H1 (cell line): ENCODE results near the gene CDHR5. TPM values are rescaled to one million over a fixed set of nuclear protein-coding genes. Genes with fewer than 3 reads are reported as not detected.

Experiments used
- CTCF ChIA-PET: fragments of 300-600 bp; sonication (Branson Sonifier 250); formaldehyde crosslinking; loops from one replicate; lab custom pipeline; 2021; ENCODE audit not compliant: partially characterized antibody; lab: Charles Lee
- POLR2A ChIA-PET: fragments of 300-600 bp; sonication (Branson Sonifier 250); formaldehyde crosslinking; loops from one replicate; lab custom pipeline; 2021; ENCODE audit warnings: inconsistent platforms; ENCODE audit not compliant: partially characterized antibody; lab: Charles Lee
- DNase-seq, 2 experiments: peaks; one replicate each; pipeline versions ENCODE4 v3.0.0 to v3.0.0-alpha.2; 2010 to 2022; ENCODE audit warnings: low spot score in 2 of 2, low read depth in 1 of 2, mixed read lengths in 1 of 2
- FAIRE-seq: peaks from 2 replicates; lab custom pipeline; 2011; peaks lifted over from hg19 to GRCh38; lab: Jason Lieb, UNC
- H2AFZ ChIP-seq: 2 replicates; pipeline ENCODE4 v1.8.1; 2012; ENCODE audit warnings: low read length, inconsistent platforms
- H2AK5ac ChIP-seq: 2 replicates; pipeline ENCODE4 v1.6.1; 2013; ENCODE audit warnings: low read depth, low read length
- H2BK120ac ChIP-seq: replicated peaks from 2 replicates; pipeline ENCODE3; 2013; ENCODE audit warnings: low read depth, low read length, inconsistent platforms
- H2BK12ac ChIP-seq: 2 replicates; pipeline ENCODE4 v1.6.1; 2013; ENCODE audit warnings: low read depth, low read length
- H2BK15ac ChIP-seq: 2 replicates; pipeline ENCODE4 v1.6.1; 2013; ENCODE audit warnings: low read length
- H2BK20ac ChIP-seq: 2 replicates; pipeline ENCODE4 v1.6.1; 2013; ENCODE audit warnings: low read length
- H2BK5ac ChIP-seq: 2 replicates; pipeline ENCODE4 v1.6.1; 2013; ENCODE audit warnings: low read depth, low read length
- H3K14ac ChIP-seq: 2 replicates; pipeline ENCODE4 v1.6.1; 2013; ENCODE audit warnings: inconsistent platforms; ENCODE audit not compliant: insufficient read length
- H3K18ac ChIP-seq: 2 replicates; pipeline ENCODE4 v1.6.1; 2013; ENCODE audit warnings: low read length; ENCODE audit errors: extremely low read depth
- H3K23ac ChIP-seq: 2 replicates; pipeline ENCODE4 v1.6.1; 2013; ENCODE audit warnings: inconsistent platforms; ENCODE audit not compliant: insufficient read length
- H3K23me2 ChIP-seq: 2 replicates; pipeline ENCODE4 v1.6.1; 2013; ENCODE audit warnings: low read depth, low read length
- H3K27ac ChIP-seq: 2 replicates; pipeline ENCODE4 v1.6.1; 2011; ENCODE audit warnings: low read depth, low read length, inconsistent platforms
- H3K27me3 ChIP-seq, 4 experiments: replicated peaks in 1 of 4; 1 replicate in 1 of 4; 2 replicates in 3 of 4; pipeline versions ENCODE4 v1.6.1 to v1.8.1; 2011 to 2013; ENCODE audit warnings: low read length in 3 of 4, mild to moderate bottlenecking in 3 of 4, inconsistent platforms in 2 of 4, mixed read lengths in 2 of 4, moderate library complexity in 1 of 4; ENCODE audit not compliant: control insufficient read depth in 3 of 4, insufficient read depth in 3 of 4; ENCODE audit errors: extremely low read depth in 1 of 4
- H3K36me3 ChIP-seq, 4 experiments: 2 replicates each; pipeline versions ENCODE4 v1.6.1 to v1.8.1; 2011 to 2013; ENCODE audit warnings: mild to moderate bottlenecking in 4 of 4, low read length in 3 of 4, moderate library complexity in 2 of 4, control low read depth in 1 of 4, inconsistent platforms in 1 of 4; ENCODE audit not compliant: insufficient read depth in 4 of 4, control insufficient read depth in 2 of 4
- H3K4ac ChIP-seq: replicated peaks from 2 replicates; pipeline ENCODE3; 2013; ENCODE audit warnings: low read length, low read depth, mixed read lengths, inconsistent platforms; ENCODE audit not compliant: insufficient read length
- H3K4me1 ChIP-seq, 4 experiments: replicated peaks in 1 of 4; 1 replicate in 1 of 4; 2 replicates in 3 of 4; pipeline versions ENCODE4 v1.6.1 to v1.8.1; 2011 to 2013; ENCODE audit warnings: low read length in 3 of 4, inconsistent platforms in 2 of 4, mixed read lengths in 1 of 4; ENCODE audit not compliant: insufficient read depth in 4 of 4, control insufficient read depth in 3 of 4
- H3K4me2 ChIP-seq, 2 experiments: 2 replicates each; pipeline versions ENCODE4 v1.6.1 to v1.8.1; 2011 to 2013; ENCODE audit warnings: low read depth in 2 of 2, low read length in 2 of 2, control low read depth in 1 of 2, inconsistent platforms in 1 of 2, mild to moderate bottlenecking in 1 of 2; ENCODE audit not compliant: insufficient read depth in 1 of 2
- H3K4me3 ChIP-seq, 4 experiments: fragments of 200-600, 300-600 bp in 1 of 4; sonication (generic), shearing (Covaris generic), sonication (Bioruptor Twin) in 1 of 4; 2 replicates each; pipeline versions ENCODE4 v1.5.1 to v1.8.1; 2011 to 2016; ENCODE audit warnings: low read length in 4 of 4, low read depth in 3 of 4, control low read depth in 2 of 4, inconsistent platforms in 2 of 4, mild to moderate bottlenecking in 2 of 4, mixed read lengths in 1 of 4, moderate library complexity in 1 of 4; ENCODE audit not compliant: insufficient read depth in 2 of 4; ENCODE audit errors: extremely low read depth in 1 of 4
- H3K56ac ChIP-seq: replicated peaks from 2 replicates; pipeline ENCODE3; 2013; ENCODE audit warnings: low read depth, mild to moderate bottlenecking, mixed read lengths, low read length, inconsistent platforms; ENCODE audit not compliant: insufficient read length
- H3K79me1 ChIP-seq: 2 replicates; pipeline ENCODE4 v1.6.1; 2013; ENCODE audit warnings: low read depth, low read length, control low read depth
- H3K79me2 ChIP-seq, 2 experiments: 2 replicates each; pipeline versions ENCODE4 v1.6.1 to v1.8.1; 2012 to 2013; ENCODE audit warnings: low read length in 2 of 2, mild to moderate bottlenecking in 2 of 2, inconsistent platforms in 1 of 2; ENCODE audit not compliant: insufficient read depth in 2 of 2, control insufficient read depth in 1 of 2
- H3K9ac ChIP-seq, 4 experiments: replicated peaks in 1 of 4; 1 replicate in 1 of 4; 2 replicates in 3 of 4; pipeline versions ENCODE4 v1.6.1 to v1.8.1; 2011 to 2013; ENCODE audit warnings: low read depth in 3 of 4, low read length in 3 of 4, control low read depth in 2 of 4, mild to moderate bottlenecking in 2 of 4, moderate library complexity in 2 of 4, inconsistent platforms in 1 of 4; ENCODE audit errors: extremely low read depth in 1 of 4
- H3K9me3 ChIP-seq, 2 experiments: 2 replicates each; pipeline versions ENCODE4 v1.6.1 to v1.8.1; 2012 to 2013; ENCODE audit warnings: mild to moderate bottlenecking in 2 of 2, moderate library complexity in 2 of 2, control low read depth in 1 of 2, inconsistent platforms in 1 of 2, low read depth in 1 of 2, low read length in 1 of 2, mixed read lengths in 1 of 2; ENCODE audit not compliant: insufficient read depth in 2 of 2
- H4K20me1 ChIP-seq, 2 experiments: replicated peaks in 1 of 2; 2 replicates each; pipeline versions ENCODE3 to v1.8.1; 2011 to 2013; ENCODE audit warnings: inconsistent platforms in 2 of 2, low read length in 2 of 2, mild to moderate bottlenecking in 1 of 2; ENCODE audit not compliant: insufficient read depth in 2 of 2, control insufficient read depth in 1 of 2
- H4K5ac ChIP-seq: 2 replicates; pipeline ENCODE4 v1.6.1; 2013; ENCODE audit warnings: low read length, low read depth, mixed read lengths, inconsistent platforms; ENCODE audit not compliant: insufficient read length
- H4K8ac ChIP-seq: 2 replicates; pipeline ENCODE4 v1.8.0; 2013; ENCODE audit warnings: mild to moderate bottlenecking, moderate library complexity, low read length, inconsistent platforms; ENCODE audit not compliant: insufficient read depth; ENCODE audit errors: extremely low read depth
- H4K91ac ChIP-seq: replicated peaks from 2 replicates; pipeline ENCODE3; 2013; ENCODE audit warnings: low read length, mixed read lengths, inconsistent platforms; ENCODE audit not compliant: insufficient read length
- BACH1 ChIP-seq: IDR thresholded peaks from 2 replicates; pipeline ENCODE4 v1.6.1; 2012; ENCODE audit warnings: low read length, improper control_type of control experiment
- CBX5 ChIP-seq: fragments of 300-800, 300-1000 bp; sonication (generic); IDR thresholded peaks from 2 replicates; pipeline ENCODE4 v1.7.1; 2016; ENCODE audit warnings: antibody characterized with exemption, low read length, low read depth
- CHD1 ChIP-seq: IDR thresholded peaks from 2 replicates; pipeline ENCODE4 v1.6.1; 2012; ENCODE audit warnings: low read depth, low read length, improper control_type of control experiment
- CTBP2 ChIP-seq: IDR thresholded peaks from 2 replicates; pipeline ENCODE4 v1.7.0; 2011; ENCODE audit warnings: borderline replicate concordance, mild to moderate bottlenecking, moderate library complexity, mixed read lengths, low read length; ENCODE audit not compliant: insufficient read depth, insufficient read length
- EZH2 ChIP-seq: fragments of 200-600 bp; sonication (generic); IDR thresholded peaks from 2 replicates; pipeline ENCODE4 v1.7.1; 2012; ENCODE audit warnings: low read depth, mild to moderate bottlenecking, moderate library complexity, low read length, inconsistent platforms; ENCODE audit not compliant: severe bottlenecking
- SP2 ChIP-seq: IDR thresholded peaks from 2 replicates; pipeline ENCODE4 v1.6.1; 2012; ENCODE audit warnings: mild to moderate bottlenecking, low read length, inconsistent platforms
- SUZ12 ChIP-seq: fragments of 200-600 bp; sonication (generic); IDR thresholded peaks from 2 replicates; pipeline ENCODE4 v1.6.1; 2012; ENCODE audit warnings: mild to moderate bottlenecking, inconsistent platforms, low read length, moderate library complexity, mixed read lengths
- TEAD4 ChIP-seq: IDR thresholded peaks from 2 replicates; pipeline ENCODE4 v1.6.1; 2012; ENCODE audit warnings: low read depth, low read length, inconsistent platforms, mixed read lengths
- USF2 ChIP-seq: IDR thresholded peaks from 2 replicates; pipeline ENCODE4 v1.6.1; 2011; ENCODE audit warnings: low read length, improper control_type of control experiment
- WGBS, 2 experiments: shearing (Covaris generic) in 1 of 2; methylation state at CpG; one replicate each; pipeline versions ENCODE4 v1.1.6 to v1.1.7; 2013 to 2015; ENCODE audit warnings: low lambda C conversion rate in 2 of 2, mixed read lengths in 2 of 2, inconsistent platforms in 1 of 2, low coverage in 1 of 2, missing lambda C conversion rate in 1 of 2; ENCODE audit not compliant: insufficient replicate concordance in 2 of 2, insufficient coverage in 1 of 2, insufficient read length in 1 of 2; ENCODE audit errors: extremely low coverage in 1 of 2, missing lambda C conversion rate in 1 of 2; 5-methylcytosine and 5-hydroxymethylcytosine counted together
- polyA plus RNA-seq, 7 experiments: library from polyadenylated mRNA; depleted of rRNA in 3 of 7; stranded (reverse) in 5 of 7; unstranded in 2 of 7; fragments of >200 nt in 5 of 7; fragments of 200-250 nt in 2 of 7; gene quantifications; 1 replicate in 5 of 7; 2 replicates in 1 of 7; 4 replicates in 1 of 7; pipeline versions ENCODE4 v1.2.1 to v1.2.3, GENCODE V29; 2011 to 2013; ENCODE audit warnings: missing spikeins in 2 of 7, mixed read lengths in 2 of 7
- total RNA-seq: library from RNA; stranded (reverse); fragmentation: NEBNext Ultra II Directional; extraction: Animal tissue kit (Norgen Biotek cat#: 25700); gene quantifications from 2 replicates; pipeline ENCODE4 v1.2.1, GENCODE V29; 2021
- TF ChIP-seq, protein P1 (sequence below): IDR thresholded peaks from 2 replicates; pipeline ENCODE4 v1.6.1; 2012; ENCODE audit warnings: inconsistent platforms

The CDHR5 gene
- total and polyA plus RNA-seq, 2 of the 8 experiments (the other 6 are each of a cell fraction or from before 2014, with no cell fraction given), result not detected

GRCh38 chr11:575313-575995 lies 49.3 kb downstream of the CDHR5 start:
- Histone ChIP-seq H4K20me1 (peaks cover 29 to 35% of the 10 kb centered on the region in 2 experiments), H3K23me2 (peaks cover 15% of the 10 kb centered on the region), H3K14ac (no peak overlapping the region), H3K4me1 (peaks cover 6 to 26% (median 16%) of the 10 kb centered on the region in 4 experiments), H3K23ac (no peak overlapping the region), H3K79me1 (peaks cover 15% of the 10 kb centered on the region), H4K5ac (no peak overlapping the region), H3K18ac (peak overlapping the region; percentile 78), H2BK120ac (peak overlapping the region; percentile 72), H3K9me3 (no peaks in the 10 kb centered on the region), H4K91ac (no peak overlapping the region), H3K4ac (peak overlapping the region; percentile 74), H2BK20ac (no peak overlapping the region), H4K8ac (no peak overlapping the region), H3K27ac (no peak overlapping the region), H3K9ac (no peak overlapping the region; a peak in 1 of 7 replicates), H3K56ac (no peak overlapping the region), H3K36me3 (no peaks in the 10 kb centered on the region), H2AFZ (no peak overlapping the region), H3K27me3 (peaks cover 8 to 17% (median 13%) of the 10 kb centered on the region in 4 experiments), H3K4me2 (peak overlapping the region; percentile 83 to 99), H3K4me3 (peak overlapping the region; percentile 44 to 72 (median 57)), H2AK5ac (no peak overlapping the region), H3K79me2 (peaks cover 37 to 38% of the 10 kb centered on the region in 2 experiments), H2BK12ac (peak overlapping the region; percentile 33; the same call in 1 of the 2 replicates), H2BK15ac (peak overlapping the region; percentile 31; the same call in 1 of the 2 replicates), H2BK5ac (no peak overlapping the region; the same call in 1 of the 2 replicates)
- POLR2A ChIA-PET, result interaction anchor here (0.7 to 2.1 kb wide), 17 partner anchors 8 to 175 kb away, joined by 3 to 15 read pairs (median 4); partner anchors contain the start of genes DRD4, IRF7, LMNTD2 and LRRC56
- WGBS, 2 experiments, result 4% methylated on average over 47 of the region's 81 CpGs; no CpG with 5 or more reads in 1 of the 2 experiments
- CTCF ChIA-PET, result interaction anchor here (0.6 to 2.1 kb wide), 7 partner anchors 9 to 992 kb away, joined by 3 to 7 read pairs (median 5); no protein-coding TSS in a partner anchor
- DNase-seq, result peak in 1 of 2 experiments; percentile 63
- FAIRE-seq, result no peak
- TF ChIP-seq CHD1 (no peak), CBX5 (no peak), CTBP2 (peak; percentile 60), EZH2 (peak; percentile 58), TEAD4 (no peak), SP2 (no peak), SUZ12 (0 out of 2 replicates have a peak, but pooled peaks have one; percentile 38), BACH1 (peak; percentile 54), USF2 (no peak)
- TF ChIP-seq, protein P1, sequence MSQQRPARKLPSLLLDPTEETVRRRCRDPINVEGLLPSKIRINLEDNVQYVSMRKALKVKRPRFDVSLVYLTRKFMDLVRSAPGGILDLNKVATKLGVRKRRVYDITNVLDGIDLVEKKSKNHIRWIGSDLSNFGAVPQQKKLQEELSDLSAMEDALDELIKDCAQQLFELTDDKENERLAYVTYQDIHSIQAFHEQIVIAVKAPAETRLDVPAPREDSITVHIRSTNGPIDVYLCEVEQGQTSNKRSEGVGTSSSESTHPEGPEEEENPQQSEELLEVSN, result 0 out of 2 replicates have a peak, but pooled peaks have one; percentile 46
